Stimulated activated memory B cell treated with anti-CD40 and anti-IgM and Interleukin-4, amounts not matched to agents 10 μg/mL and 1 μg/mL and 100 μg/mL, for 72 hours (primary cell): ENCODE measurements around the gene ASIC2.

ENCODE experiments used
- ATAC-seq: fragments of 150-1000 bp; cut with Tn5 transposase; 2 replicates; pipeline ENCODE4 v1.10.0; 2021
- H3K27ac Mint-ChIP-seq: one replicate; pipeline ENCODE4 v1.8.0; 2022; ENCODE audit warnings: mild to moderate bottlenecking, mixed read lengths
- H3K27me3 Mint-ChIP-seq: one replicate; pipeline ENCODE4 v1.8.0; 2022; ENCODE audit warnings: mixed read lengths
- H3K36me3 Mint-ChIP-seq: one replicate; pipeline ENCODE4 v1.8.0; 2022; ENCODE audit warnings: mixed read lengths
- H3K4me1 Mint-ChIP-seq: one replicate; pipeline ENCODE4 v1.8.0; 2022; ENCODE audit warnings: mixed read lengths
- H3K4me3 Mint-ChIP-seq: one replicate; pipeline ENCODE4 v1.8.0; 2022; ENCODE audit warnings: mild to moderate bottlenecking, moderate library complexity, mixed read lengths
- H3K9me3 Mint-ChIP-seq: one replicate; pipeline ENCODE4 v1.8.0; 2022; ENCODE audit warnings: mixed read lengths

ASIC2 gene

DNA sequence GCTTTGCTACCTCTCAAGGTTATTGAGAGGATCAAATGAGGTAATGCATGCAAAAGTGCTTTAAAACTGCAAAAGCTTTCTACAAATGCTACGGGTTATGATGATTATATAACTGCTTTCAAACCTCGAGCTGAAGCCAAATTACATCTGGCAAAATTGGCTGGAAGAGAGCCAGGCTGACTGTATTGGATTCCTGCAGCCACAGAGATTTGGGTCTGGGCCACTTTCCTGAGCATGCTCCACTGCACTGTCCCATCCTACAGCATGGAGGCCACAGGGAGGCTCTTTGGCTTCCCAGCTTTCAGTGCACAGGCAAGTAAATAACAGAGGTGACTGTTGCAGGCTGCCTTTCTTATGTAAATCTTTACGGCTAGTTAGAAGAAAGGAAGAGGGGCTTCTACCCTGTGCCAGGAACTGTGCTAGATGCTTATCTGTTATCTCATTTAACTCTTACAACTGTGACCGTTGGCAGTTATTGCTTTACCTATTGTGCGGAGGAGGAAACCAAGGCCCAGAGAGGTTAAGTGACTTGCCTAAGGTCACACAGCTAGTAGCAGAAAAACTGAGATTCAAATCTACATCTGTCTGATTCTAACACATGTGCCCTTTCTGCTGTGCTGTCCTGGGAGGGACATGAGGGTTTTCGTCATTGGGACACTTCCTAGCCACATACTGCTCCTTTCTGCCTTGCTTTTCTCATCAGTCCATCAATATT is 179.7 kb downstream of the ASIC2 start:
- Mint-ChIP-seq H3K27ac (no peak overlapping the region), H3K4me1 (no peaks in the 10 kb centered on the region), H3K27me3 (peaks cover 31% of the 10 kb centered on the region), H3K9me3 (peaks cover 3% of the 10 kb centered on the region), H3K36me3 (no peaks in the 10 kb centered on the region), H3K4me3 (no peak overlapping the region)
- no peak for ATAC-seq

DNA sequence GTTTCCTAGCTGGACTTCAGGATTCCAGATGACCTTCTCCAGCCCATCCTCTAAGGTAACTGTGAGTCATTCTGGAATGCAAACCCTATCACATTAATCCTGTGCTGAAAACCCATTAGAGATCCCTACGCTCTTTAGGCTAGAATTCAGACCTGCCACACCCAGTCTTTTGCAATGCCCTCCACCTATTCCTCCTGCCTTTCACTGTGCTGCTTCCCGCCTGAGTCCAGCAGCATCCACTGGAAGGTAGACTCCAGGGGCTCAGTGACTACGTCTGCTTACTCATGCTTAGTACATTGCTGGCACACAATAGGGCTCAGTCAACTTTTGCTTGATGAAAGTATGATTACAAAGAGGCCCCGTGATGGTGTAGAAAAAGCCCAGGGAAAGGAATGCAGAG is 180.3 kb downstream of the ASIC2 start:
- no peak for ATAC-seq
- peaks cover 31% of the 10 kb centered on the region for H3K27me3 Mint-ChIP-seq

GRCh38 chr17:33109336-33110072 is 183.6 kb downstream of the ASIC2 start:
- ATAC-seq = no peak
- no peaks in the 10 kb centered on the region for H3K36me3 Mint-ChIP-seq
- H3K27ac Mint-ChIP-seq = no peak overlapping the region
- peaks cover 12% of the 10 kb centered on the region for H3K9me3 Mint-ChIP-seq
- peaks cover 31% of the 10 kb centered on the region for H3K27me3 Mint-ChIP-seq
- no peaks in the 10 kb centered on the region for H3K4me1 Mint-ChIP-seq
- no peak overlapping the region for H3K4me3 Mint-ChIP-seq

More for the DNA sequence above, 180.3 kb downstream of the ASIC2 start:
- Mint-ChIP-seq H3K27ac (no peak overlapping the region), H3K9me3 (peaks cover 3% of the 10 kb centered on the region), H3K4me3 (no peak overlapping the region), H3K36me3 (no peaks in the 10 kb centered on the region), H3K4me1 (no peaks in the 10 kb centered on the region)

DNA sequence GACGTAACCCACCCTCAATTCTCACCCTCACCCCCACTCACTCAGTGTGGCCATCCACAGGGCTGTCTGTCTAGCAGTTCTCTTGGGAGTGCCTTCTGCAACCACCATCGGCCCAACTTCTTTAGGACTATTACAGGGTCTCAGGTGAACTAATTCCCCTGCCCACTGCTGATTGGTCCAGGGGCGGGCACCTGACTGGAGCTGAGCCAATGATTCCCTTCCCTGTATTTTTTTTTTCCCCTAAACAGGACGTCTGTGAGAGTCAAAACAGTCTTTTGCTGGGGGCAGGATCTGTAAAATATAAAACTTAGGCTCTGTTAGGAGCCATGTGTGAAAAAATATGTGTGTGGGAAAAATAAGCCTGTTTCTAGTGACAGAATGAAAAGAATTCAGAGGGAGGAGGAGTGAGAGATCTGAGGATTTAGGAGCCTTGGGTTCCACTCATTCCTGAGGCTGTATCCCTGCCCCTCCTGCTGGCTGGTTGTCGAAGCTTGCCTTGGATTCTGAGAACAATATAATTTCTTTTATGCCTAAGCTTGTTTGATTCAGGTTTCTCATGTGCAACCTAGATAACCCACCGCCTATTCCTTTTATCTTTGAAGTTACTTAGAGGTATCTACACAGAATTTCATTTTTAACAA is 186.4 kb downstream of the ASIC2 start:
- no peak overlapping the region for H3K27ac Mint-ChIP-seq
- peaks cover 12% of the 10 kb centered on the region for H3K9me3 Mint-ChIP-seq
- H3K4me3 Mint-ChIP-seq = no peak overlapping the region
- no peak for ATAC-seq
- H3K4me1 Mint-ChIP-seq = no peaks in the 10 kb centered on the region
- H3K36me3 Mint-ChIP-seq = no peaks in the 10 kb centered on the region
- H3K27me3 Mint-ChIP-seq = peaks cover 18% of the 10 kb centered on the region

GRCh38 chr17:33105911-33106310 is 187.2 kb downstream of the ASIC2 start:
- peaks cover 10% of the 10 kb centered on the region for H3K9me3 Mint-ChIP-seq
- H3K36me3 Mint-ChIP-seq = no peaks in the 10 kb centered on the region
- no peak overlapping the region for H3K27ac Mint-ChIP-seq
- no peaks in the 10 kb centered on the region for H3K4me1 Mint-ChIP-seq
- peaks cover 10% of the 10 kb centered on the region for H3K27me3 Mint-ChIP-seq
- no peak for ATAC-seq
- H3K4me3 Mint-ChIP-seq = no peak overlapping the region

DNA sequence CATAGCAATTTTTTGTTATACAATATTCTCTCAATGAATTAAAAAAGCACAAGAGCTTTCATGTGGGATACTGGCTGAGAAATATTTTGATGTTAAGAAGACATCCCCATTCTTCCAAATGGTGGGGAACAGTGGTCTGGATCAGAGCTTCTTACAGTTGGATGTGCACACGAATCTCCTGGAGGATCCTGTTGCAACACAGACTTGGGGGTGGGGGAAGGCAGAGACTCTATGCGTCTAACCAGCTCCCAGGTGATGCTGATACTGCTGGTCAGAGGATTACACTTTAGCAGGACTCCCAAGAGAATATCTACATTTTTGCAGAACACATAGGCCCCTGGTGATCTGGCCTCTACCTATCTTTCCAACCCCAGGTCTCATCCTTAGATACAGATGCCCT is 193.2 kb downstream of the ASIC2 start:
- no peaks in the 10 kb centered on the region for H3K36me3 Mint-ChIP-seq
- H3K9me3 Mint-ChIP-seq = no peaks in the 10 kb centered on the region
- no peaks in the 10 kb centered on the region for H3K27me3 Mint-ChIP-seq
- no peaks in the 10 kb centered on the region for H3K4me1 Mint-ChIP-seq
- H3K27ac Mint-ChIP-seq = no peak overlapping the region
- no peak for ATAC-seq
- no peak overlapping the region for H3K4me3 Mint-ChIP-seq

DNA sequence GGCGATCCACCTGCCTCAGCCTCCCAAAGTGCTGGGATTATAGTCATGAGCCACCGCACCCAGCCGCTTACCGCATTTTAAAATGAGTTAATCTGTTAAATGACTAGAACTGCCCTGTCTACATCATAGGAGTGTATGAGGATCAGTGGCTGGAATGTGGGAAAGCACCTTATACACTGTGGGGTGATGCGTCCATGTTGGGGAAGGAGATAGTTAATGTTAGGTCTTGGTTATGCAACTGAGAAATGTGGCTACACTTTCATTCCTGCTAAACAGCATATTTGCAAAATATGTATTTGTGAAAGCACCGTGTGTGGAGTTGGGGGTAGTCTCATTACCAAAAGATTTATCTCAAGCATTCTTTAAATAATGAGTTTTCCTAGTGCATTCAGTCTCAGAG is 193.8 kb downstream of the ASIC2 start:
- H3K9me3 Mint-ChIP-seq = no peaks in the 10 kb centered on the region
- no peak overlapping the region for H3K27ac Mint-ChIP-seq
- H3K36me3 Mint-ChIP-seq = no peaks in the 10 kb centered on the region
- H3K4me3 Mint-ChIP-seq = no peak overlapping the region
- no peaks in the 10 kb centered on the region for H3K4me1 Mint-ChIP-seq
- no peaks in the 10 kb centered on the region for H3K27me3 Mint-ChIP-seq
- no peak for ATAC-seq

DNA sequence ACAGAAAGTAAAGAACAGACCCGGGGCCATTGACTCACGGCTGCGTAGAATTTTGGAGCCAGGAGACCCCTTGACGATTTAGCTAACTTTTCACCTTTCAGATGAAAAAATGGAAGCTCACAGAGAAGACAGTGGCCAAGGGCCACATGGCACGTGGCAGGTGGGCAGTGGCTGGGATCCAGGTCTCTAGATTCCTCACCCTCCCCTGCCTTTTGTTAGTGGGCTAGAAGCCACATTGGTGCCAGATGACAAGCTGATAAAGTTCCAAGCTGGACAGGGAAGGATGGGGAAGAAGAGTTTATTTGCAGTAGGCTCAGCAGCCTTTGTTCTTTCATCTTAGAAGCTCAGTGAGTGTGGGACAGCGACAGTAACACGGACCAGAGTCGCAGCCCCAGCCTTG is 195.7 kb downstream of the ASIC2 start:
- Mint-ChIP-seq H3K36me3 (no peaks in the 10 kb centered on the region), H3K4me3 (no peak overlapping the region), H3K27me3 (peaks cover 6% of the 10 kb centered on the region), H3K9me3 (no peaks in the 10 kb centered on the region), H3K27ac (no peak overlapping the region), H3K4me1 (no peaks in the 10 kb centered on the region)
- no peak for ATAC-seq

- Mint-ChIP-seq H3K4me3 (no peak overlapping the region), H3K4me1 (no peaks in the 10 kb centered on the region), H3K36me3 (no peaks in the 10 kb centered on the region), H3K9me3 (no peaks in the 10 kb centered on the region), H3K27me3 (peaks cover 8% of the 10 kb centered on the region), H3K27ac (no peak overlapping the region)
- no peak for ATAC-seq
Observed at GRCh38 chr17:33096161-33096560, 196.9 kb downstream of the ASIC2 start.

DNA sequence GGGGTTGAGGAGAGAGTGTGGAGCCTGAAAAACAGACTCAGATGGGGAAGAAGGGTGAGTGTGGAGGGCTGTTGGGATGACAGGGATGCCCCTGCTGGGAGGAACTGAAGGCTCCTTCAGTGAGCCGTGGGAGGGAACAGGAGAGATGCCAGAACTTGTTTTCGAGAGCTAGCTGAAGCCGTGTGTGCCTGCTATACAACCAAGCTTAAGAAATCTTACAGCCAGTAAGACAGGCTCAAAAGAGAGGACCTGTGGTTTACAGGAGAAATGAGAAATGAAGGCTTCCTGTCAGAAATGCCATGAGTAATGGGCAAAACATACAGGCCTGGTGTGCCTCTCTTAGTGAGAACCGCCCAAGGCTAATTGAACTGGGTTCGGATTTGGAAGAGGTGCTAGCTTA is 201.8 kb downstream of the ASIC2 start:
- no peak for ATAC-seq
- Mint-ChIP-seq H3K4me3 (no peak overlapping the region), H3K36me3 (no peaks in the 10 kb centered on the region), H3K27ac (no peak overlapping the region), H3K9me3 (no peaks in the 10 kb centered on the region), H3K27me3 (peaks cover 35% of the 10 kb centered on the region), H3K4me1 (no peaks in the 10 kb centered on the region)

GRCh38 chr17:33090806-33091205 is 202.3 kb downstream of the ASIC2 start:
- no peak overlapping the region for H3K27ac Mint-ChIP-seq
- H3K4me3 Mint-ChIP-seq = no peak overlapping the region
- no peaks in the 10 kb centered on the region for H3K4me1 Mint-ChIP-seq
- H3K36me3 Mint-ChIP-seq = no peaks in the 10 kb centered on the region
- peaks cover 35% of the 10 kb centered on the region for H3K27me3 Mint-ChIP-seq
- no peak for ATAC-seq
- no peaks in the 10 kb centered on the region for H3K9me3 Mint-ChIP-seq

GRCh38 chr17:33086878-33087277 is 206.2 kb downstream of the ASIC2 start:
- no peak overlapping the region for H3K4me3 Mint-ChIP-seq
- no peaks in the 10 kb centered on the region for H3K36me3 Mint-ChIP-seq
- H3K9me3 Mint-ChIP-seq = no peaks in the 10 kb centered on the region
- ATAC-seq = no peak
- no peaks in the 10 kb centered on the region for H3K4me1 Mint-ChIP-seq
- peaks cover 29% of the 10 kb centered on the region for H3K27me3 Mint-ChIP-seq
- H3K27ac Mint-ChIP-seq = no peak overlapping the region

DNA sequence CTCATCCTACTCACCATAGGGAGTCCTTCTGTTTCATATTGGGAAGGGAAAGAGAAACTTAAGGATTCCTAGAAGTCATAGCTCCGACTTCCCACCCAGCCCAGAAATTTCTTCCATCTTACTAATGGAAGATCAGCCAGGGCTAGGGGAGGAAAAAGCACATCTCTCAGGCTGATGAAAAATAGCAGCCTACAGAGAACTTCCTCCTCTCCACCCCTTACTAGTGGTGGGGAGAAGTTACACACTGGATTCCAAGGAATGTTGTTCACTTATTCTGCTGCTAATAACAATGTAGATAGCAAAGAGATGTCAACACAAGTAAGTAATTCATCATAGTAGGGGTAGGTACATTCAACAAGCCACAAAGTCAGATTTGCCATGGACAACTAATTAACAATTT is 207.1 kb downstream of the ASIC2 start:
- Mint-ChIP-seq H3K27ac (no peak overlapping the region), H3K4me3 (no peak overlapping the region), H3K9me3 (no peaks in the 10 kb centered on the region), H3K4me1 (no peaks in the 10 kb centered on the region), H3K36me3 (no peaks in the 10 kb centered on the region), H3K27me3 (peaks cover 25% of the 10 kb centered on the region)
- no peak for ATAC-seq

- no peak overlapping the region for H3K27ac Mint-ChIP-seq
- H3K27me3 Mint-ChIP-seq = peaks cover 25% of the 10 kb centered on the region
- no peaks in the 10 kb centered on the region for H3K9me3 Mint-ChIP-seq
- no peaks in the 10 kb centered on the region for H3K36me3 Mint-ChIP-seq
- no peak overlapping the region for H3K4me3 Mint-ChIP-seq
- ATAC-seq = no peak
- H3K4me1 Mint-ChIP-seq = no peaks in the 10 kb centered on the region
Observed at GRCh38 chr17:33085256-33085655, 207.8 kb downstream of the ASIC2 start.

GRCh38 chr17:33084755-33085154 is 208.3 kb downstream of the ASIC2 start:
- H3K4me1 Mint-ChIP-seq = no peaks in the 10 kb centered on the region
- no peaks in the 10 kb centered on the region for H3K36me3 Mint-ChIP-seq
- peaks cover 25% of the 10 kb centered on the region for H3K27me3 Mint-ChIP-seq
- no peak overlapping the region for H3K27ac Mint-ChIP-seq
- no peak for ATAC-seq
- no peak overlapping the region for H3K4me3 Mint-ChIP-seq
- H3K9me3 Mint-ChIP-seq = no peaks in the 10 kb centered on the region
